ENCODE measurements around the gene IFNA7.
"Not testable (repeated sequence)": the region's sequence is repeated elsewhere in the genome, so short reads cannot be mapped to it uniquely, and the experiment has no call there.

DNA sequence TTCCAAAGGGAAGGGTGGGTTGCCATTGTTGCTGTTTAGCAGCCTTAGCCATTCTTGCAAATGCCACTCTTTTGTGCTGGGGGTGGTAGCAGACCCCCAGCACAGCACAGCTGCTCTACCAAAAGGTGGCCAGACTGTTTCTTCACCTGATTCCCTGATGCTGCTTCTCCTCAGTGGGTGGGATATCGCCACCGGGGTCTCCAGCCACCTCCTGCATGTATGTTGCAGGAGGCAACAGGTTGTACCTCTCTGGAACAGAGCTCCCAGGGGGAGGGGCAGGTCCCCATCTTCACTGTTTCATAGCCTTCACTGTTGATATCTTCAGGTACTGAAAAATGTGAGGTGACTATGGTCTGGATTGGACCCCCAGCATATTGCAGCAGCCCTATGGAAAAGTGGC is 8.8 kb upstream of the IFNA7 start:
- TF ChIP-seq, protein P1, sequence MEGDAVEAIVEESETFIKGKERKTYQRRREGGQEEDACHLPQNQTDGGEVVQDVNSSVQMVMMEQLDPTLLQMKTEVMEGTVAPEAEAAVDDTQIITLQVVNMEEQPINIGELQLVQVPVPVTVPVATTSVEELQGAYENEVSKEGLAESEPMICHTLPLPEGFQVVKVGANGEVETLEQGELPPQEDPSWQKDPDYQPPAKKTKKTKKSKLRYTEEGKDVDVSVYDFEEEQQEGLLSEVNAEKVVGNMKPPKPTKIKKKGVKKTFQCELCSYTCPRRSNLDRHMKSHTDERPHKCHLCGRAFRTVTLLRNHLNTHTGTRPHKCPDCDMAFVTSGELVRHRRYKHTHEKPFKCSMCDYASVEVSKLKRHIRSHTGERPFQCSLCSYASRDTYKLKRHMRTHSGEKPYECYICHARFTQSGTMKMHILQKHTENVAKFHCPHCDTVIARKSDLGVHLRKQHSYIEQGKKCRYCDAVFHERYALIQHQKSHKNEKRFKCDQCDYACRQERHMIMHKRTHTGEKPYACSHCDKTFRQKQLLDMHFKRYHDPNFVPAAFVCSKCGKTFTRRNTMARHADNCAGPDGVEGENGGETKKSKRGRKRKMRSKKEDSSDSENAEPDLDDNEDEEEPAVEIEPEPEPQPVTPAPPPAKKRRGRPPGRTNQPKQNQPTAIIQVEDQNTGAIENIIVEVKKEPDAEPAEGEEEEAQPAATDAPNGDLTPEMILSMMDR (IDR thresholded peaks at IDR 0.05; ENCODE audit: low read depth, low read length): not testable (repeated sequence)
- TF ChIP-seq EZH2phosphoT487 (IDR thresholded peaks at IDR 0.05; ENCODE audit: low read depth): not testable (repeated sequence)

All from OCI-LY3 (cell line).